Endometrial microvascular endothelial cells (primary cell): ENCODE data around the gene KCNQ2. TPM values are rescaled to one million over a fixed set of nuclear protein-coding genes. Genes with fewer than 3 reads are reported as not detected.

Experiments used
- in situ Hi-C: cut with HindIII; loops from 2 replicates; pipeline ENCODE4 v1.10.0; 2017; ENCODE audit warnings: low sequenced_read_pairs, low pct_unique_long_range_greater_than_20kb; ENCODE audit errors: inconsistent ontology term
- total RNA-seq: library from RNA; depleted of rRNA; stranded (reverse); fragments of >200 nt; gene quantifications from one replicate; pipeline ENCODE4 v1.2.3, GENCODE V29; 2015; ENCODE audit errors: inconsistent ontology term

Gene KCNQ2
- total RNA-seq, 1 donor from 2014 or later, result not detected

- in situ Hi-C loops, result no loop called here
These were observed 45.2 kb downstream of the KCNQ2 start for GRCh38 chr20:63427206-63427605.

GRCh38 chr20:63425846-63426485, 46.5 kb downstream of the KCNQ2 start:
- in situ Hi-C loops, result no loop called here

- in situ Hi-C loops, result no loop called here
These were observed 47.8 kb downstream of the KCNQ2 start for GRCh38 chr20:63424613-63425012.

- in situ Hi-C loops, result no loop called here
These were observed 48.7 kb downstream of the KCNQ2 start for GRCh38 chr20:63423751-63424150.

- in situ Hi-C loops, result no loop called here
These were observed 49.8 kb downstream of the KCNQ2 start for GRCh38 chr20:63422653-63423052.

GRCh38 chr20:63421913-63422312, 50.5 kb downstream of the KCNQ2 start:
- in situ Hi-C loops, result no loop called here

- in situ Hi-C loops, result no loop called here
These were observed 51.3 kb downstream of the KCNQ2 start for GRCh38 chr20:63421094-63421692.

- in situ Hi-C loops, result no loop called here
These were observed 51.9 kb downstream of the KCNQ2 start for GRCh38 chr20:63420359-63421093.

- in situ Hi-C loops, result no loop called here
These were observed 53.2 kb downstream of the KCNQ2 start for GRCh38 chr20:63419299-63419698.

GRCh38 chr20:63418617-63419016, 53.8 kb downstream of the KCNQ2 start:
- in situ Hi-C loops, result no loop called here

GRCh38 chr20:63417738-63418120, 54.7 kb downstream of the KCNQ2 start:
- in situ Hi-C loops, result no loop called here

- in situ Hi-C loops, result no loop called here
These were observed 55.2 kb downstream of the KCNQ2 start for GRCh38 chr20:63417097-63417737.

GRCh38 chr20:63416631-63417030, 55.8 kb downstream of the KCNQ2 start:
- in situ Hi-C loops, result no loop called here

GRCh38 chr20:63415647-63416391, 56.6 kb downstream of the KCNQ2 start:
- in situ Hi-C loops, result no loop called here

GRCh38 chr20:63414720-63415430, 57.6 kb downstream of the KCNQ2 start:
- in situ Hi-C loops, result no loop called here

GRCh38 chr20:63413963-63414684, 58.3 kb downstream of the KCNQ2 start:
- in situ Hi-C loops, result no loop called here

GRCh38 chr20:63413323-63413722, 59.1 kb downstream of the KCNQ2 start:
- in situ Hi-C loops, result no loop called here

- in situ Hi-C loops, result no loop called here
These were observed 59.6 kb downstream of the KCNQ2 start for GRCh38 chr20:63412889-63413288.
